GM18870 (cell line): Measurements from ENCODE around the gene MFAP2.

ENCODE experiments used
- ATAC-seq: cut with Tn5 transposase; IDR thresholded peaks from one replicate; pipeline ENCODE4 v1.9.1; 2021; ENCODE audit warnings: moderate library complexity; ENCODE audit not compliant: unreplicated experiment

MFAP2 gene

GRCh38 chr1:16981269-16981849 is 939 bp upstream of the MFAP2 start:
- ATAC-seq = no peak

DNA sequence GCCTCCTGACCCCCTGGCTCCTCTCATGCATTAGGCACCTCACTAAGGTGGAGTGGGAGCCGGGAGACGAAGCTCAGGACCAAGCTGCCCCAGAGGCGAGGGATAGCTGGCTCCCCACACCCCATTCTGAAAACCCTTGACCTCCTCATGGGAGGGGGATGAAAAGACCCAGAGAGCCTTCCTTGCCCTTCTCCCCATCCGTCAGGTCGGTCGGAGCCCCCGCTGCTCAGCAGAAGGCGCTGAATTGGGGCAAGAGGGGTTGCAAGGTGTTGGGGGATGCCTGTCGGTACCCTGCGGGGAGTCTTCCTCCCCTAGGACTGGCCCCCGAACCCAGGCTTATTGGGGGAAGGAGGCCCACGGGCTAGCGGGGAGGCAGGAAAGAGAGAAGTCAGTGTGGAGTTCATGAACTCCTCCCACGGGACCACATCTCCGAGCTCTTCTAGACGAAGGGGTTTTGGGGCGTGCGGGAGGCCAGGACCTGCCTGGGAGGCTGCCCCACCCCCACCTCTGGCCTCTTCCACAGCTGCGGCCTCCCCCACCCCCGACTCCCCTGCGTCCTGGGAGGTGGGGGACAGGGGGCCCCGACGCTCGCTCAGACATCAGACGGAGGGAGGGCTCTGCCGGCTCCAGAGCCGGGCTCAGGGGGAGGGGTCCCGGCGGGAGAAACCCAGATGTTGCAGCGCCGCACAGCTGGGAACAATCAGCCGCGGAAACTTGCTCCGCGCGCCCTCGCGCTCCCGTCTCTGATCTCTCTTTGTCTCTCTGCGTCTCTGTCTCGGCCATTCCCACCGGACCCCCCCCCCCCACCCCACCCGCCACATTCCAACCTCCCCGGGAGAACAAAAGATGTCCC is 719 bp downstream of the MFAP2 start:
- no peak for ATAC-seq

- ATAC-seq = no peak
Measured at GRCh38 chr1:16978567-16979474, 1.6 kb downstream of the MFAP2 start.

DNA sequence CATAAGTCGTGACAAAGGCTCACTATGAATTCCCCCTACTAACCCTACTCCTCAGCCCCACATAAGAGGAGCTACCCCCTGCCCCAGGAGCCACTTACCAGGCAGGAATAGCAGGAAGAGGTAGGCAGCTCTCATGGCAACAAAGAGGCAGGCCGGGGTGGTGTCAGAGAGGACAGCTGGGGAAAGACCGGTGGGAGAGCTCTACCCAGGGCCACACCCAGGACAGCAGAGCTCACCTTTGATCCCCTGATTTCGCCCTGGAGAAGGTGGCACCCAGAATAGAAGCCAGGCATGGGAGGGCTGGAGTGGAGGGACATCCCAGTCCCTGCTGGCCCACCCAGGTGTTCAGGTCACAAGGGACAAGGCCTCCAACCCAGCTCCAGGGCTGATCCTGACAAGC is 2.3 kb downstream of the MFAP2 start:
- ATAC-seq = no peak

GRCh38 chr1:16977377-16977776 is 3.0 kb downstream of the MFAP2 start:
- no peak for ATAC-seq

DNA sequence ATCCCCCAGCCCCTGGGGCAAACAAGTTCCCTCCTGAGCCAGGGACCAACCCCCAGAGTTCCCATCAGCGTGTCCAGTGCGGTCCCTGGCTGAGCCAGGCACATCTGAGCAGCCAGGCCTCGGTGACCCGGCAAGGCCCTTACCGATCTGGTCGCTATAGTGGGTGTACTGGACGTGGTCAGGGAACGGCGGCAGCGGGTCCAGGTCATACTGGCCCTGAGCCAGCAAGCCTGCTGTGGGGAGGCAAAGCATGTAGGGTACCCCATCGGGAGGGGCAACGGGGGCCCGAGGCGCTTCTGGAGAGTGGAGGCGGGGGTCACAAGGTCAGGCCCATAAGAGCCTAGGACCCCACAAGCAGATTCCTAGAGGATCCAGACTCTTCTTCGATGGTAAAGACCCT is 3.5 kb downstream of the MFAP2 start:
- ATAC-seq = no peak

- ATAC-seq = no peak
Measured at GRCh38 chr1:16975838-16976237, 4.6 kb downstream of the MFAP2 start.

- ATAC-seq = no peak
Measured at GRCh38 chr1:16975211-16975610, 5.2 kb downstream of the MFAP2 start.

DNA sequence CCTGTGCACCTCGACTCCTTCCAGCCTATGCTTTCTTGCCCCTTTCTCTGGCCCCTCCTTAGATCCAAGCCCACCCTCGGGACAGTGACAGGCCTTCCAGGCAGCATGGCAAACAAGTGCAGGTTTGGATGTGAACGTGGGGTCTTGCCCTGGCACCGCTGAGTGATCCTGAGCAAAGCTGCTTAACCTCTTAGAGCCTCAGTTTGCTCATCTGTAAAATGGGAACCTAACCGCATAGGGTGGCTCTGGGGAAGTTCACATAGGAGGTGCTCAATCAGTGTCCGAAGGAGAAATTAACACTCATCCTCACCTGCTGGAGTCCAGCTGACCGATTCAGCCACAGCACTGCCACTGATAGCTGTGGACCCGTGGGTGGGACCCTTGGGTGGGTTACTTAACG is 7.2 kb downstream of the MFAP2 start:
- no peak for ATAC-seq

GRCh38 chr1:16972189-16972895 is 8.1 kb downstream of the MFAP2 start:
- ATAC-seq = no peak

DNA sequence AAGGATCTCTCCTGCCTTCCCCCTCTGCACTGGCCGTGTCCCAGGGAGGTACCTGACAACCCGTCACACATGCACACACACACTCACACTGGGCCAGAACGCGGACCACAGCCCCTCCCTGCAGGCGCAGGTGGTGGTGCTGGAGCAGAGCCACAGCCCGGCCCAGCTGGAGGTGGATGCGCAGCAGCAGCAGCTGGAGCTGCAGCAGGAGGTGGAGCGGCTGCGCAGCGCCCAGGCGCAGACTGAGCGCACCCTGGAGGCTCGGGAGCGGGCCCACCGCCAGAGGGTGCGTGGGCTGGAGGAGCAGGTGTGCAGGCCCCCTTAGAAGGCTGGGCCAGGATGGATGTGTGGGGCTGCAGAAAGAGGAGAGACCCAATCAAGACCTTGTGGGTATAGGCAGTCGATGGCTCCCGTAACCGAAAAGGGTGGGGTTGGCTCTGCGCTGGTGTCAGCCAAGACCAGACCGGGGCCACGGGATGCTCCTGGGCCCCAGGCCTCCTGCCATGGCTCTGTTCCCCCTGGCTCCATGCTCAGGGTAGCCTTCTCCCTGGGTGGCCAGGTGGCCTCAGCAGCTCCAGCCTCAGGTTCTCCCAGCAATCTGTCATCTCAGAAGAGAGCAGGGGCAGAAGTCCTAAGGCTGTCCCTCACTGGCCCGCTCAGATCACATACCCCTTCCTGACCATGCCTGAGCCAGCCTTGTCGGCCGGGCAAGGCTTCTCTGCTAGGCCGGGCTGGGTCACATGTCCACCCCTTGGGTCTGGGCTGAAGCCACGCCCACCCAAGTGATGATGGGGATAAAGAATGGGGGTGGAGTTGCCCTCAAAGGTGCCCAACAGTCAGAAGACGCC is 8.9 kb downstream of the MFAP2 start:
- no peak for ATAC-seq

DNA sequence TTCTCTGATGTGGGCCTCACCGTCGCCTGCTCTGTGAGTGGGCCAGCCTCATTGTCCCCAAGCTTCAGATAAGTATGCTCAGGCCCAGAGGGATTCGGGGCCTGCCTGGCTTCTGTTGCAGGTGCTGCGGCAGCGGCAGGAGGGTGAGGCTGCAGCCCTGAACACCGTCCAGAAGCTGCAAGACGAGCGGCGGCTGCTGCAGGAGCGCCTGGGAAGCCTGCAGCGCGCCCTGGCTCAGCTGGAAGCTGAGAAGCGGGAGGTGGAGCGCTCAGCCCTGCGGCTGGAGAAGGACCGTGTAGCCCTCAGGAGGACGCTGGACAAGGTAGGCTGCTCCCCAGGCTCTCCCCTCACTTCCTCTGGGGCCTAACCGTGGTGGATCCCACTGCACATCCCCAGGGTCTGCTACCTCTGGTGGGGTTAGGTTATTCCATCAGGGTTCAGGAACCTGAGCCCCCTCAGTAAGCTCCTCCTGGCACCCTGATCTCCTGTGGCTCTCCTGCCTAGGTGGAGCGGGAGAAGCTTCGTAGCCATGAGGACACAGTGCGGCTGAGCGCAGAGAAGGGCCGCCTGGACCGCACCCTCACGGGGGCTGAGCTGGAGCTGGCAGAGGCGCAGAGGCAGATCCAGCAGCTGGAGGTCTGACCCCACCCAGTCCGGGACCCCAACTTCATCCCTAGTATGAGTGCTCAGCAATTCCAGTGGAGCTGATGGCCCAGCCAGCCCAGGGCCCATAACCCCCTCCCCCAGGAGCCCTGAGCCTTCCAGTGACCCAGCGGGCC is 10.1 kb downstream of the MFAP2 start:
- ATAC-seq = no peak

GRCh38 chr1:16969651-16970050 is 10.8 kb downstream of the MFAP2 start:
- ATAC-seq = no peak

DNA sequence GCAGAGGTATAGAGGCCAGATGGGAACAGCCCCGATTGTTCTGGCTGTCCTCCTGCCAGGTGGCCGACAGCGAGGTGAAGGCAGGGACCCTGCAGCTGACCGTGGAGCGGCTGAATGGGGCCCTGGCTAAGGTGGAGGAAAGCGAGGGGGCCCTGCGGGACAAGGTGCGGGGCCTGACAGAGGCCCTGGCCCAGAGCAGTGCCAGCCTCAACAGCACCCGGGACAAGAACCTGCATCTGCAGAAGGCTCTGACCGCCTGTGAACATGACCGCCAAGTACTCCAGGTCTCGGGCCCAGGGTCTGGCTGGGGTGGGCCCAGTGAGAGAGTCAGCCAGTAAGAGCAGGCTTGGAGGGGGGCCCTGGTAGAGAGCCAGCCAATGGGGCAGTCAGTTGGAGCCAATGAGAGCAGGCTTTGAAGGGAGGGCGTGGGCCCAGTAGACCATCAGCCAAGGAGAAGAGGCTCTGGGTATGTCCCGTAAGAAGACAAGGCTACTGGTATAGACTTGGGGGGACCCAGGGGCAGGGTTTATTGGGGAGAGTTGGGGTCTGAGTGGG is 11.3 kb downstream of the MFAP2 start:
- no peak for ATAC-seq

GRCh38 chr1:16968372-16968771 is 12.0 kb downstream of the MFAP2 start:
- no peak for ATAC-seq

- no peak for ATAC-seq
Measured at GRCh38 chr1:16967962-16968361, 12.5 kb downstream of the MFAP2 start.

- ATAC-seq = no peak
Measured at GRCh38 chr1:16967095-16967575, 13.3 kb downstream of the MFAP2 start.

DNA sequence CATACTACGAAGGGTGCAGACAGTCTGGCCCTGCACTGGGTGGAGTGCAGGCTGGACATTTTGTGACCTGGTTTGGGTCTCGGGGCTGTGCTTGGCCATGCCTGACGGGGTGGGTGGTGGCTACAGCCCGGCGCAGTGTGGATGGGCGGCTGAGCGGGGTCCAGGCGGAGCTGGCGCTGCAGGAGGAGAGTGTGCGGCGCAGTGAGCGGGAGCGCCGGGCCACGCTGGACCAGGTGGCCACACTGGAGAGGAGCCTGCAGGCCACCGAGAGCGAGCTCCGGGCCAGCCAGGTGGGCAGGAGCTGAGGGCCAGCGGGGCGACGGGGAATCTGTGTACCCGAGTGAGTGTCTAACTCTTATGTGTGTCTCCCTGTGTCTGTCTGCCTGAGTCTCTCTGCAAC is 14.1 kb downstream of the MFAP2 start:
- ATAC-seq = no peak
